ENCODE data around the gene ANKRD33B.
A peak's percentile ranks its signal among the peaks of the same experiment; 100 is the strongest.

The ANKRD33B gene

DNA sequence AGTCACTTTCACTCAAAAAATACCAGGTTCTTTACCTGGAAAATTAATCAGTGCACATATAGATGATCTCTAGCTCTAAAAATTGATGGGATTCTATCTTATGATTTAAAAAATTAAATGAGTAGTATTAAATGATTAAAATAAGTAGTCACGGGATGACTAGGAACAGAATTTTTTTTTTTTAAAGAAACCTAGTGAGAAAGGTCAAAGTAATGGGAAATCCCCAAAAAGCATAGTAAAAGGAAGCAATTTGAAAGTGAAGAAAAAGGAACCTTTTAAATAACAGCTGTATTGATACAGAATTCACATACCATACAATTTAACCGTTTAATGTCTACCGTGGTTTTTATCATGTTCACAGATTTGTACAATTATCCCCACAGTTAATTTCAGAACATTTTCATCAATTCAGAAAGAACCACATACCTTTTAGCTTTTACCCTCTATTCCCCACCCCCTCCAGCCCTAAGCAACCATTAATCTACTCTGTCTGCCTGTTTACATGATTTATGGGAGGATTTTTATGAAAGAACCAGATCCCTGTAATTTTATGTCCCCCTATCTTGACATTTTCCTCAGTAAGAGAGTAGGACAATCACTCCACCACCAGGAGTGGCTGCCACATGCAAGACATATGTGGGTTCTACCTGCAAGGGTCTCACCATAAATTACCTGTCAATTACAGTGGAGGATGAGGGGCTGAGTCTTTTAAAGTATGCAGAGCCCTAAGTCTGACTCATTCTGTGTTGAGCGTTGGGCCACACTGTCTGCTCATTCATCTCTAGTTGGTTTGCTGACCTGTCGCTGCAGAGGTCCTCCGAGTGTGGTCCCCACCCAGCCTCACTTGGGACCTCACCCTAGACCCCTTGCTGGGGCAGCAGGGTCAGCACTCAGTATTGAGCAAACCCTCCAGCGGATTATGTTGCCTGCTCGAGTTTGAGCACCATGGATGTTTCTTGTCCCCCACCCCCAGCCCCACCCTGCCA lies 16.0 kb downstream of the ANKRD33B start:
- no peak for DNase-seq

DNA sequence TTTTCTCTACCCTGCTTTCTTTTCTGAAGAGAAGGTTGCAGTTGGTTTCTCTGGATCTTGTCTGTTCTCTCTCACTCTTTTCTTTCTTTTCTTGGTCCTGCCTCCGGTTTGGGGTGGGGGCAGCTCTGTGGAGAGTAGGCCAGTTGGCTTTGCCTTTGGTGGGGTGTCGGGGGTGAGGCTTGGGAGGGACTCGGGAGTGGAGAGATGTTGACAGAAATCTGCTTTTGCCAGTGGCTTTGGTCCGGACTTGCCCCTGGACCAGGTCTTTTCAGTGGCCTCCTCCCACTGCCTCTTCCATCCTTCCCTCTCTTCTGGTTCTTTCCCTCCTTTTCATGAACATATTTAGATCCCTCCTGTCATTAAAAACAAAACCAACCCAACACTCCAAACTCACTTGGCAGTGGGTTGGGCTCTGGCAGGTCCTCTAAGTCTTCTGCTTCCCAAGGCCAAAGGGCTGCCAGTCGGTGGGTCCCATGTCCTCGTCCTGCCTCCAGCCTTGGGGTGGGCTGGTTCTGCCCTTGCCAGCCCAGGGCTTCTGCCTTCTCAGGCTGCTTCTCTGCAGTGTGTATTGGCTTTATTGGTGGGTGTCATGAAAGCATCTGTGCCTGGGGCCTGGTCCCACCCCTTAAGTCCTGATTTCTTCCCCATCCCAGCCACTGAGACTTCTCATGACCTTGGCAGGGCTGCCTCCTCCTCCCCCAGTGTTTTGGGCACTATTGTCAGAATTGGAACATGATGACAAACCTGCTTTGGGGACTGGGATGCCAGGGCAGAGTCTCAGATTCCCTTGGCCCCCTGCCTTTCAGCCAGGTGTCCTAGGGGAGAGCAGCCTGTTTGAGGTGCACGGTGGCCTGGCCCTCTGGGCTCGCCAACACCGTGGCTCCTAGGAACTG lies 16.9 kb downstream of the ANKRD33B start:
- no peak for DNase-seq

DNA sequence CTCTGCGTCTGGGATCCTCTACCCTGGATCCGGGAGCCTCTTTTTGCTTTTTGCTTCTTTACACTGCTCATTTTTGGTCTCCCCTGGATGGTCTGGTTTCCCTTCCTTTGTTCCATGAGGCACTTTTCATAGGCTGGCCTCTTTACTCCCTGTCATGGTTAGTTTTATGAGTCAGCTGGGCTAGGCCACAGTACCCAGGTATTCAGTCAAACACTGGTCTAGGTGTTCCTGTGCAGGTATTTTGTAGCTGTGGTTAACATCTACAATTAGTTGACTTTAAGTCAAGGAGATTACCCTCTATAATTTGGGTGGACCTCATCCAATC lies 17.5 kb downstream of the ANKRD33B start:
- no peak for DNase-seq

DNA sequence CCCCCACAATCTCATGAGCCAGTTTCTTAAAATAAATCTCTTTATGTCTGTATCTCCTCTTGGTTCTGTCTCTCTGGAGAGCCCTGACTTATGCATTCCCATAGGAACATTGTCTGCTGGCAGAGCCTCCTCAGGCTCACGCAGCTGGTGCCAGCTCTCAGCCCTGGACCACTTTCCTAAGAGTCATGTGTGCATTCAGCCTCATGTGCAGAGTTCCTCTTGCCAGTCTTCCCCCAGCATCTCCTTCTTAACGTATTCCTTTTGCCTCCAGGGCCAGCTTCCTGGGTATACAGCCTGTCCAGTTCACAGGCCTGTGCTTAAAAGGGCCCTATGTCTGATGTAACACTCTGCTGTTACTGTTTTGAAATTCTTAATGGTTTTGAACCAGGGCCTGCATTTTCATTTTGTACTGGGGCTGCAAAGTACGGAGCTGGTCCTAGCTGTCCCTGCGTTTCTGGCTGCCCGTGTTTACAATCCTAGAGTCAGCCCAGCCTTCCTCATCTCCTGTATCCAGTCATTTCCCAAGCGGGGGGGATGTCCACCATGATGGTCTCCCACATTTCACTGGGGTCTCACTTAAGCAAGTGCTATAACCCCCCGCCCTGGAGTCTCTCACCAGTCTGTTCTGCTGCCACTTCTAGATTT lies 18.1 kb downstream of the ANKRD33B start:
- DNase-seq = no peak

DNA sequence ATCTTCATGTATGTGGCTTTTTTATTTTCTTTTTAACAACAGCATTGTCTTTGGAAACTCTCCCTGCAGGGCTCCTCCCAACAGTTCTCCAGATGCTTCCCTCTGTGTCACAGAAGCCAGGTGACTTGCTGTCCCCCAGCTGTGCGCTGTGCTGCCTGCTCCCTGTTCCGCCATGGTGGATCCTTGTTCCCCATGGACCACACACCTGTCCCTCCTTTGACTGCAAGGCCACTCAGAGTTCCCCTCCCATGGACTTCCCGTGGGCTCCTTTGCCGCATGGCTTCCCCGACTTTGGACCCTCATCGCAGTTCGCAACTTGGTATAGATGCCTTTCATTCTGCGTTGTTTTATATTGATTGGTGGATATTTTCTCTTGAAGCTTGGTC lies 18.6 kb downstream of the ANKRD33B start:
- DNase-seq = no peak

DNA sequence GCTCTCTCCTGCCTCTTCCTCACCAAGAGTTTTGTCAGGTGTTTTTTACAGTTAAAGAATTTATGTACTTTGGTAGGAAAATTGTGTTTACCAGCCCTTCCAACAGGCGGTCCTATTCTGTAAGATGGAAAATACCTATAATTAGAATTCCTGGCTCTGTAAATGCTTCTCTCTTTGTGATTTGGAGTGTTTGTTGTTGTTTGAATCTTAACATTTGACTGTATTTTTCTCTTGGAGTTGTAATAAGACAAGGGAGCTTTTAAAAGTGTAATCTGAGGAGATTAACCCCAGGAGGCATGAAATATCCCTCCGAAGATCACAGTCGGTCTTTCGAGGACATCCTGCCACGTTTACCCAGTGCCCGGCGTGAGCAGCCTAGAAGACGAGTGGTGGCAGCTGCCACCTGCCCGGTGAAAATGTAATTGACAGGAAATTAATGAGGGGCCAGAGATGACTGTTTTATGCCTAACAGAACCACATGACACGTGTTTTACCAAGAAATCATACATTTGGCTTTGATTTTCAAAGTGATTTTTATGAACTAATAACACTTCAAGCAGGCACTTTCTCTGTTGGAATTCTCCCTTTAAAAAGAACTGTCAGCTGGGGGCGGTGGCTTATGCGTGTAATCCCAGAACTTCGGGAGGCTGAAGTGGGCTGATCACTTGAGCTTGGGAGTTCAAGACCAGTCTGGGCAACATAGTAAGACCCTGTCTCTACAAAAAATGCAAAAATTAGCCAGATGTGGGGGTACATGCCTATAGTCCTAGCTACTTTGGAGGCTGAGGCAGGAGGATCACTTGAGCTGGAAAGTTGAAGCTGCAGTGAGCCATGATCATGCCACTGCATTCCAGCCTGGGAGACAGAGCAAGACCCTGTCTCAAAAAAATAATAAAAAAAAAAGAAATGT lies 20.0 kb downstream of the ANKRD33B start:
- peak in 1 of 5 donors; percentile 46 for DNase-seq

DNA sequence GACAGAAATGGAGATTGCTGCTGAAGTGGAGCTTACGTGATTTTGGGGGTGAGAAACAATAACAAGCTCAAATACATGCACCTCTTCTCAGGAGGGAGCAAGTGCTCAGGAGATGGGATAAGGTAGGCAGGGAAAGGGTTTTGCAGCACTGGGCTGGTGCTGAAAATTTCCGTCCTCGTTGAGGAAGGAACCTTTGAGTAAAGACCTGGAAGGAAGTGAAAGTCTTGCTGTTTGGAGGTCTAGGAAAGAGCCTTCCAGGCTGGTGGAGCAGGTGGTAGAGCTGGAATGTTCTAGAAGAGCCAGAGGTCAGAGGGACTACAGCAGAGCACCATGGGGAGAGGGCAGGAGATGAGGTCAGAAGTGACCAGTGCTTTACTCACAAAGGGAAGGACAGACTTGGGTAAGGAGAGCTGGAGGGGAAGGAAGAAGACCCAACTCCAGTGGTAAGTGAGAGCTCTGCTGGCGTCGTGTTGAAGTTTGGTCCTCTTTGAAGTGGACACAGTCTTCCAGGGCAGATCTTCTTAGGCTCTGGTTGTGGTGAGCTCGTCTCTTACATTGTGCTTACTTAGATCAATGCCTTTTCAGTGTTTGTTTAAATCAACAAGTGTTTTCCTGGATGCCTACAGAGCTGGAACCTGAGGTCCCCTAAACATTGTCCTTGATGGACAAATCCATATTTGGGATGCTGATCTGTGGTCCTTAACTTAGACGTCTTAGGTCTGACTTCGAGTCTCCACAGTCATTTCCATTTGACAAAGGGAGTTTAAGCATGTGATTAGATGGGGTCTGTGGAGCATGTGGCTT lies 21.0 kb downstream of the ANKRD33B start:
- DNase-seq = no peak

DNA sequence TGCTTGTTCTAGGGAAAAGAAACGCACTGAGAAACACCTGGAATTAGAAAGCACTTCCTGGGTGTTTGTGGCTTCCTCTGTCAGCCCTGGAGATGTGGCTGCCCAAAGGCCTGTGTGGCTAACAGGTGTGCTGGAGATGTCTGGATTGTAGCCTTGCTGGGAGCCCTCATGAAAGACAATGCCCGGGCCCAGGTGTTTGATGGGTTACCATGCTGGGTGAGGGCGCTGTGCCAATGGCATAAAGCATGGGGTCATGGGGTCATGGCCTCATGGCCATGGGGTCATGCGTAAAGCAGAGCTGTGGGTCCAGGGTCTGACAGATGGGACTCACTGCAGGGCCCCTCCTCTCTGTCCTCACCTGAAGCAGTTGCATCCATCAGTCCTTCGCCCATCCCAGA lies 21.6 kb downstream of the ANKRD33B start:
- no peak for DNase-seq

DNA sequence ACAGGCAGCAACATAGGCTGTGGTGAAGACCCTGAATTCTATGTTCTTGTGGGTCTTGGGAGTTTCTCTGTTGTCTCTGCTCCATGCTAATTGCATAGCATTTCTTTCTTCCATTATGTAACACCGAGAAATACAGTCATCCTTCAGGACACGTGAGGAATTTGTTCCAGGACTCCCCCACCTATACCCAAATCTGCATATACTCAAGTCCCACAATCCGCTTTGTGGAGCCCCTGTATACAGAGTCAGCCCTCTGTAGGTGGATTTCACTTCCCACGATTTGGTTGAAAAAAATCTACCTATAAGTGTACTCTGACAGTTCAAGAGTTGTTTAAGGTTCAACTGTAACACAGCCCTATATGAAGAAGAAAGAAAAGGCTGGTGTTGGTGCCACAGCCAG lies 22.1 kb downstream of the ANKRD33B start:
- no peak for DNase-seq

DNA sequence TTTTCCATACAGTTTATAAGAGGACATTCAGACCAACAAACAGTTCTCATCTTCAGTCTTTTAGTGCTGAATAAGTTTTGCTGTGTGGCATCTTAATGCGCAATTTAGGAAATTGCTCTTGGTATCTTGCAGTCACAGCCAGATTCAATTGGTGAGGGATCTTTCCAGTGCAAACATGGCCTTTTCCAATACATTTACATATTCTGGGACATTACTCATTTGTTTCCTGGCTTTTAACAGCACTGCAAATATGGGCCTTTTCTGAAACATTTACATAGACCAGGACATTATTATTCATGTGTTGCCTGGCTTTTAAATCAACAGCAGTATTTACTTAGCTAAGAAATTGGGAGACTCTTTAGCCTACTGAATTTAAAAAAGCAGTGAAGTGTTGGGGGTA lies 22.7 kb downstream of the ANKRD33B start:
- DNase-seq = no peak

DNA sequence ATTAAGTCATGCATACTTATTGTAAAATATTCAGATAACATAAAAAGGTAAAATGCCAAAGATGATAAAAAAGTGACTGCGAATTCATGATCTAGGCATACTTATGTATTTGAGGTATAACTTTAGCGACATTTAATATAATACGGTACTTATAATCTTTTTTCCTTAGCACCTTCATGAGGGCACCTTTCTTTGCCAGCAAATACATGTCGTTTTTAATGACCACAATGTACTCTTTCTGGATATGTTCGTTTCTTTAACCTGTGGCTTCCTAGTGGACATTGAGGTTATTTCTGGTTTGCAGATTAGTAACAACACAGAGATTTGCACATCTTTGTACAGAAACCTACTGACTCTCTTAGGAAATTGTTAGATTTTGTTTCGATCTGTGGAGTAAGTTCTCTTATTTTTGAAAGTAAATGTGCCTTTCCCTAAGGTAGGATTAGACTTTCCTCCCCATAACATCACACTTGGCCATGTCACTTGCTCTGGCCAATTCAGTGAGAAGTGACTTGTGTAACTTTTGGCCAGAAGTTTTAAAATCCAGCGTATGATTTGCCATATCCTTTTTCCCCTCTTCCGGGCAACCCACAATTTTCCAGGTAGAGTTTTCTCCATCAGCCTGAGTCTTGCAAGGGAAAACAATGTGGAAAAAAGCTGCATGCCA lies 24.4 kb downstream of the ANKRD33B start:
- no peak for DNase-seq

DNA sequence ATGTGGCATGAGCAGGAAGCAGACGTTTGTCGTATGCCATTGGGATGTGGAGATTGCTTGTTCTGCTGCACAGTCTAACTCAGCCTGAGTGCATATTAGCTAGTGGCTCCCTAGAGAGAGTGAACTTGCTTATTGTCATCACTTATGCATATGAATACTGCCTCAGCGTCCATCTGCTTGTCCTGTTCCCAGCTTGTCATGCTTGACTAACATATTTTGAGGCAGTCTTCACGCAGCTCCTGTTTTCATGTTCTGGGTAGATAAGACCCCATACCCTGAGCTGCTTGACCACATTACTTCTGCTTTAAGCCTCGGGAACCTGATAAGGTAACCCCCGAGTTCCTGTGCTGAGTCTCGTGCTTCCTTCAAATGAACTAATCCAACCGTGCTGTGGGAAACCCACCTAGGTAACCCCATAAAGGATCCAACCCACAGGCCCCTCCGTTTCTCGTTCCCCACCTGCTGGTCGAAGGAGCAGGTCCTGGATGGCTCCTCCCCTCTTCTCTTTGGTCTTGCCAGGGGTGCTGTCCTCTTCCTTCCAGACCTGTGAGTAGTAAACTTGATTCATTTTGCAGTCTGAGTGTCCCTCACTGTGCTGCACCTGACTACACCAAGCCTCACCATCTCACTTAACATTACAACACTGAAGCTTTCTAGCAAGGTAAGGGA lies 25.0 kb downstream of the ANKRD33B start:
- DNase-seq = no peak

DNA sequence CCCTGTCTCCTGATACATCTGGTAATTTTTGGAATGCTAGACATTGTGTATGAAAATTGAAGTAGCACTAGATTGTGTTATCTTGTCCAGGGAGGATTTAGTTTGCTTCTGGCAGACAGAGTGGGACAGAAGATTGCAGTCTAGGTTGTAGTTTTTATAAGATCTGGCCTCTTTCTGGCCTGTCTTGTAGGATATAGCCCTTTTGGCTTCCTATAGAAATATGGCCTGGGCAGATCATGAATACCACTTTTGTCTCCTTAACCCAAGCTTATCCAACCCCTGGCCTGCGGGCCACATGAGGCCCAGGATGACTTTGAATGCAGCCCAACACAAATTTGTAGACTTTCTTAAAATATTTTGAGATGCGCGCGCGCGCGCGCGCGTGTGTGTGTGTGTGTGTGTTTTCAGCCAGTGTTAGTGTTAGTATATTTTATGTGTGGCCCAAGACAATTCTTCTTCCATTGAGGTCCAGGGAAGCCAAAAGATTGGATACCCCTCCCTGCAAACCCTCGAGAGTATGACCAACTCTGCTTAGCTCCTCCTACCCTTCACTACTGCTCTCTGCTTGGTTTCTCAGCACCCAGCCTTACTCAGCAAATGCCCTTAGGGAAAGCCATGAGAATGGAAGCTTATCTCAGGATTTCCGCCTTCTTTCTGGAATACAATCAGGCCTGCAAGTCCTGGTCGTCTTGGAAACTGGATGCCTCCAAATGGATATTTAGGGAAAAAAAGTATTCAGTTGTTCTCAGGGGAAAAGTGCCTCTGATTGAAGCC lies 26.5 kb downstream of the ANKRD33B start:
- no peak for DNase-seq

DNA sequence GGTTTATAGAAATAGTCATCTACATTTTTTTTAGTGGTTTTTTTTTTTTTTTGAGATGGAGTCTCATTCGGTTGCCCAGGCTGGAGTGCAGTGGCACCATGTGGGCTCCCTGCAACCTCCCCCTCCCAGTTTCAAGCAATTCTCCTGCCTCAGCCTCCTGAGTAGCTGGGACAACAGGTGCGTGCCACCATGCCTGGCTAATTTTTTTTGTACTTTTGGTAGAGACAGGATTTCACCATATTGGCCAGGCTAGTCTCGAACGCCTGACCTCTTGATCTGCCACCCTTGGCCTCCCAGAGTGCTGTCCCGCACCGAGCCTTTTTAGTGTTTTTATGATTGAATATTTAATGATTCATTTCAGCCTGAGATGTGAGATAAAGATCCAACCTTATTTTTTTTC lies 27.3 kb downstream of the ANKRD33B start:
- no peak for DNase-seq

DNA sequence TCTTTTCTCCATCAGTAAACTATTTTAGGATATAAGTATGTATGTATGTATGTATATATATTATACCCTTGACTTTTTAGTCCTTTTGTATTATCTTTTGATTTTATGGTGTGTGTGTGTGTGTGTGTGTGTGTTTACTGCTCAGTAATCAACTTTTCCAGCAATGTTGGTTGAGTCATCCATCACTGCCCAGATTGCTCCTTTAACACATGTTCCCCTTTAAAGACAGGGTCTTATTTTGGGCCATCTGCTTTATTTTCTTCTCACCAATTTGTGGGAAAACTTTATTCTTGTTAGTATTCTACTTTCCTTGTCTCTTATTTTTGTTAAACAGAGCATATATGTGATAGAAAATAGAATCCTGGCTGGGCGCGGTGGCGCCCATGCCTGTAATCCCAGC lies 28.1 kb downstream of the ANKRD33B start:
- DNase-seq = no peak

DNA sequence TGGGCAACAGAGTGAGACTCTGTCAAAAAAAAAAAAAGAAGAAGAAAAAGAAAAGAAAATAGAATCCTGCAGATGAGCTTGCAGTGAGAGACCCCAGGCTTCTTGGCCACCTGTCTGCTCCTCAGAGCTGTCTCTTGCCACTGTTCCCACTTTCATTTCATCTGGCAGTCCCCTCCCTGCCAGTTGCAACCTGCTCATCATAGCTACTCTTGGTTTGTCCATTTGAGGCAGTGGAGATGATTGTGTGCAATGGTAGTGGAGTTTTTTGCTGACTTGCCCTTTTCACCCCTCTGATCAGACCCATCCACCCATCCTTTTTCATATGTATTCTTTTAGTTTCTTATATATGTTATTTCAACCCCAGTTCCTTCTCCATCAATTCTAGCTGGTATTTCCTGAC lies 28.7 kb downstream of the ANKRD33B start:
- DNase-seq = no peak

DNA sequence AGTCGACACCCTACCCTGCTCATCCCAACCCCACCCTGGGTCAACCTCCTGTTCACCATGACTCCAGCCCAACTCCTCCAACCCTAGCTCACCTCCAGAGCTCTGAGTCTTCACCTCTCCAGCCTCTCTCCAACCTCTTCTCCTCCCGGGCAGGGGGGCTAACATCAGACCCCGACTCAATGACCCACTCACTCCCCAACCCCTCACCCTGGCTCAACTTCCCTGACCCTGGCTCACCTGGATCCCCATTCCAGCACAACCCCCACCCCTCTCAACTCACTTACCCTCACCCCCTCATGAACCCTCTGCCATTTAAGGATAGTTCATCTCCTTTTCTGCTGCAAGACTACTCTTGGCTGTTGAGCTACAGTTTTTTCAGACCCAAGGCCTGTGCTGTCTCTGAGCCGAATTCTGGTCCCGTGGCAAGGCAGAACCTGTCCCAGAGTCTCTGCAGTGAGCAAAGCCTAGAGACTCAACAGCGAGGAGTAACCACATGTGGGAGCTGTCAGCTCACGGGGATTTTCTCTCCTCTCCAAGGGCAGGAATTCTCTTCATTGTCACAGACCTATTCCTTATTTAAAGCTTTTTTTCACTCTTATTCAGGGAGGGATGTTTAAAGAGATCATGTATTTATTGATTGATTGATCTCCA lies 29.8 kb downstream of the ANKRD33B start:
- no peak for DNase-seq

DNA sequence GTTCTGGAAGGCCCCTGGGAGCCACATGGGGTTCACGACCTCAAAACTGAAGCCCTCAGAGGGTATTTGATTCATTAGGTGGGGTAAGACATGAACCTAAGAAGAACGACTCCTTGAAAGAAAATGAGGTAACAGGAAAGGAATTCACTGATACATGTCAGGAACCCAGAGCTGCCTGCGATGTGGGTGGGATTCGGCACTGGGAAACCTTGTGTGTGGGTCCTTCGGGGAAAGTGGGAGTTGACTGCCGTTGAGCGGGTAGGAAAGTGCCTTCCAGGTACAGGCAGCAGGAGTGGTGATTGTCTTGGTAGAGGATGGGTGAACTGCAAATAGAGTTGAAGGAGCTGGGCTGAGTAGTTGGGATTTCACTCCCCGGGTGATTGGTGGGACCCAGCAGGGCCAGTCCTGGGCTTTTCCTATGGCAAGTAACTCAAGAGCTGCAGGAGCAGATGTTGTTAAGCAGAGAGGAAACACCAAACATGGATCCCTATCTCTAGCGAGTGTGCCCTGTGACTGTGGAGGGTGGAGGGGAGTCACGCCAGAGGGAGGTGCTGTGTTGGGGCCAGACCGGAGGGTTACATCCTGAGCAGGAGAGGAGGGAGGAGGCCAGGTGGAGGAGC lies 30.8 kb downstream of the ANKRD33B start:
- DNase-seq = no peak
